Erythroblast (primary cell): ENCODE measurements around the gene MTMR11.

Experiments
- GATA1 ChIP-seq: IDR thresholded peaks from 2 replicates; pipeline ENCODE4 v1.6.1; 2011; ENCODE audit warnings: low read depth, mild to moderate bottlenecking, control low read depth, low read length, moderate library complexity
- POLR2A ChIP-seq: IDR thresholded peaks from 2 replicates; pipeline ENCODE4 v1.6.1; 2011; ENCODE audit warnings: mild to moderate bottlenecking, low read length

DNA sequence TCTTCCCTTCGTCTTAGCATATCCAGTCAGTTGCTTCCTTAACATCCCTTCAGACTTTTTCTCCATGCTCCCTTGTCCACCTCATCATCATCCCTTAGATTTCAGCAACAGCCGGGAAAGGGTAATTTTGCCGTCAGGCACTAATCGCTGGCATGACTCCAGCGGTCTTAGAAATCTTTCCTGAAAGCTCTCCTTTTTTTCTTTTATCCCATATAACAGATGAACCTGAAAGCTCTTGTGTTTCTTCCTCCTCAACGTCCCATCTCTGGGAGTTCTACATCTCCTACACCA lies 47.7 kb downstream of the MTMR11 start:
- TF ChIP-seq POLR2A (no peak), GATA1 (no peak)
